ENCODE data around the gene NFE2L2. TPM values are rescaled to one million over a fixed set of nuclear protein-coding genes. Genes with fewer than 3 reads are reported as not detected.

NFE2L2 gene
- polyA plus RNA-seq, 1 donor (not counting 4 experiments of a cell fraction or from before 2014, with no cell fraction given): 177 TPM

- H3K4me3 ChIP-seq (ENCODE audit: control insufficient read depth in 2 of 3, extremely low read depth in 1 of 3, insufficient read depth in 2 of 3, low read depth in 1 of 3, low read length in 3 of 3): no peak overlapping the region
- H3K9ac ChIP-seq (ENCODE audit: control insufficient read depth, extremely low read depth, insufficient read depth, low read length): no peak overlapping the region
- peaks cover 5% of the 10 kb centered on the region for H3K9me1 ChIP-seq (ENCODE audit: control insufficient read depth, extremely low read depth, insufficient read depth, low read length)
- peaks cover 54% of the 10 kb centered on the region for H3K4me1 ChIP-seq (ENCODE audit: control insufficient read depth, extremely low read depth, insufficient read depth, low read length)
- no peak overlapping the region for H2AFZ ChIP-seq (ENCODE audit: control insufficient read depth, low read length)
- H3K9me3 ChIP-seq (ENCODE audit: control insufficient read depth, low read depth, low read length): no peaks in the 10 kb centered on the region
- H3K36me3 ChIP-seq (ENCODE audit: control insufficient read depth in 2 of 2, extremely low read depth in 1 of 2, insufficient read depth in 2 of 2, low read length in 2 of 2): peaks cover 3 to 49% of the 10 kb centered on the region in 2 experiments
- no peaks in the 10 kb centered on the region for H3K27me3 ChIP-seq (ENCODE audit: control insufficient read depth, extremely low read depth, insufficient read depth, low read length)
- peaks cover 35% of the 10 kb centered on the region for H4K20me1 ChIP-seq (ENCODE audit: control insufficient read depth, extremely low read depth, insufficient read depth, low read length)
- dilution Hi-C loops (cut with MboI; ENCODE audit: extremely low pct_ligation_motif_present, low sequenced_read_pairs): no loop called here
- no peak for DNase-seq (ENCODE audit: low read depth, low spot score)
- no peak for FAIRE-seq
- TF ChIP-seq CTCF (optimal IDR thresholded peaks at IDR 0.05 in 1 of 3, IDR thresholded peaks at IDR 0.05 in 1 of 3, conservative IDR thresholded peaks at IDR 0.05 in 1 of 3; ENCODE audit: extremely low read depth in 1 of 3, insufficient read depth in 2 of 3, low read length in 3 of 3): no peak
- TF ChIP-seq EZH2 (IDR thresholded peaks at IDR 0.05; ENCODE audit: low read length): no peak
- peaks cover 96% of the 10 kb centered on the region for H3K79me2 ChIP-seq (ENCODE audit: control insufficient read depth, insufficient read depth, low read length)
- no peak overlapping the region for H3K27ac ChIP-seq (ENCODE audit: control insufficient read depth, insufficient read depth, low read length)
- no peak overlapping the region for H3K4me2 ChIP-seq (ENCODE audit: control insufficient read depth, extremely low read depth, insufficient read depth, low read depth, low read length)
Observed at GRCh38 chr2:177239053-177239452, 25.5 kb downstream of the NFE2L2 start.

- no peak for TF ChIP-seq CTCF (optimal IDR thresholded peaks at IDR 0.05 in 1 of 3, IDR thresholded peaks at IDR 0.05 in 1 of 3, conservative IDR thresholded peaks at IDR 0.05 in 1 of 3; ENCODE audit: extremely low read depth in 1 of 3, insufficient read depth in 2 of 3, low read length in 3 of 3)
- TF ChIP-seq EZH2 (IDR thresholded peaks at IDR 0.05; ENCODE audit: low read length): no peak
- FAIRE-seq (no peak), DNase-seq (ENCODE audit: low read depth, low spot score) (no peak)
- H3K9ac ChIP-seq (ENCODE audit: control insufficient read depth, extremely low read depth, insufficient read depth, low read length): no peak overlapping the region
- H3K4me2 ChIP-seq (ENCODE audit: control insufficient read depth, extremely low read depth, insufficient read depth, low read depth, low read length): no peak overlapping the region
- peaks cover 5 to 48% of the 10 kb centered on the region in 2 experiments for H3K36me3 ChIP-seq (ENCODE audit: control insufficient read depth in 2 of 2, extremely low read depth in 1 of 2, insufficient read depth in 2 of 2, low read length in 2 of 2)
- peaks cover 5% of the 10 kb centered on the region for H3K9me1 ChIP-seq (ENCODE audit: control insufficient read depth, extremely low read depth, insufficient read depth, low read length)
- H3K27ac ChIP-seq (ENCODE audit: control insufficient read depth, insufficient read depth, low read length): no peak overlapping the region
- no peaks in the 10 kb centered on the region for H3K9me3 ChIP-seq (ENCODE audit: control insufficient read depth, low read depth, low read length)
- H3K79me2 ChIP-seq (ENCODE audit: control insufficient read depth, insufficient read depth, low read length): peaks cover 92% of the 10 kb centered on the region
- H3K4me1 ChIP-seq (ENCODE audit: control insufficient read depth, extremely low read depth, insufficient read depth, low read length): peaks cover 44% of the 10 kb centered on the region
- dilution Hi-C loops (cut with MboI; ENCODE audit: extremely low pct_ligation_motif_present, low sequenced_read_pairs): no loop called here
- no peaks in the 10 kb centered on the region for H3K27me3 ChIP-seq (ENCODE audit: control insufficient read depth, extremely low read depth, insufficient read depth, low read length)
- H3K4me3 ChIP-seq (ENCODE audit: control insufficient read depth in 2 of 3, extremely low read depth in 1 of 3, insufficient read depth in 2 of 3, low read depth in 1 of 3, low read length in 3 of 3): no peak overlapping the region
- H2AFZ ChIP-seq (ENCODE audit: control insufficient read depth, low read length): no peak overlapping the region
- H4K20me1 ChIP-seq (ENCODE audit: control insufficient read depth, extremely low read depth, insufficient read depth, low read length): peaks cover 34% of the 10 kb centered on the region
Observed at GRCh38 chr2:177237932-177238331, 26.6 kb downstream of the NFE2L2 start.
